PC-3 (cell line): ENCODE measurements around the gene N4BP2L2.

ENCODE experiments used
- EZH2 ChIP-seq: fragments of 300-600 bp; sonication (generic); IDR thresholded peaks from one replicate; pipeline ENCODE4 v1.6.1; 2017; ENCODE audit warnings: antibody characterized with exemption, mild to moderate bottlenecking, low read length; ENCODE audit not compliant: unreplicated experiment
- EZH2phosphoT487 ChIP-seq: fragments of 300-600 bp; sonication (generic); IDR thresholded peaks from 2 replicates; pipeline ENCODE4 v1.6.1; 2018; ENCODE audit warnings: mild to moderate bottlenecking, antibody characterized with exemption, low read length, borderline replicate concordance
- TF ChIP-seq, protein P1 (sequence below): fragments of 300-600 bp; sonication (generic); conservative IDR thresholded peaks from 2 replicates; pipeline ENCODE4 v1.5.1; 2017; ENCODE audit warnings: antibody characterized with exemption, low read depth, mild to moderate bottlenecking, low read length

DNA sequence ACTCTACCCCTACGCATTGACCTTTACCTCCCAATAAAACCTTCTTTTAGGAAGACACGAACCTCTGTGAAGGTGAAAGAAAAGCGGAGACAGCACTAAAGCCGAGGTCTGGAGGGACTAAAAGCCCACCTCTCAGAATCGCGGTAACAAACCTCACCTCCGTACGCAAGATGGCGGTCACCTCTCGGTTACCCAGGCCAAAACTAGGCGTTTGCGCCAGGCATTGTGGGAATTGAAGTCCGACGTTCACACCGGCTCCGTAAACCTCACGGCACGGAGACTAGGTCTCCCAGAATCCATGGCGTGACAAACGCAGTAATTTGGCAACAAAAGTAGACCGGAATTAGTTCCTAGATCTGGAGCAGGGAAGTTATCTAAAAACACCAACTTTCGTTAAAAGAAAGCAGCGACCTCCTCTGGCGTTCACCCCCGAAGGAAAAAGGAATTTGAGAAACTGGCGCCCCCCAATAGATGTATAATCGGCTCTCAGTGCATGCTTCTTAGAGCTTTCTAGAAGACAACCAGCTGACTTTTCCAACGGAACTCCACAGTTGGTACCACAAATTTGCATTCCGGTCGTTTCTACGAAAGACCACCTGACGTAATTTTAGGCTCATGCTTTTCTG lies at the start of gene N4BP2L2:
- no peak for TF ChIP-seq EZH2
- TF ChIP-seq, protein P1, sequence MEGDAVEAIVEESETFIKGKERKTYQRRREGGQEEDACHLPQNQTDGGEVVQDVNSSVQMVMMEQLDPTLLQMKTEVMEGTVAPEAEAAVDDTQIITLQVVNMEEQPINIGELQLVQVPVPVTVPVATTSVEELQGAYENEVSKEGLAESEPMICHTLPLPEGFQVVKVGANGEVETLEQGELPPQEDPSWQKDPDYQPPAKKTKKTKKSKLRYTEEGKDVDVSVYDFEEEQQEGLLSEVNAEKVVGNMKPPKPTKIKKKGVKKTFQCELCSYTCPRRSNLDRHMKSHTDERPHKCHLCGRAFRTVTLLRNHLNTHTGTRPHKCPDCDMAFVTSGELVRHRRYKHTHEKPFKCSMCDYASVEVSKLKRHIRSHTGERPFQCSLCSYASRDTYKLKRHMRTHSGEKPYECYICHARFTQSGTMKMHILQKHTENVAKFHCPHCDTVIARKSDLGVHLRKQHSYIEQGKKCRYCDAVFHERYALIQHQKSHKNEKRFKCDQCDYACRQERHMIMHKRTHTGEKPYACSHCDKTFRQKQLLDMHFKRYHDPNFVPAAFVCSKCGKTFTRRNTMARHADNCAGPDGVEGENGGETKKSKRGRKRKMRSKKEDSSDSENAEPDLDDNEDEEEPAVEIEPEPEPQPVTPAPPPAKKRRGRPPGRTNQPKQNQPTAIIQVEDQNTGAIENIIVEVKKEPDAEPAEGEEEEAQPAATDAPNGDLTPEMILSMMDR: peak; percentile 45; the same call in 1 of the 2 replicates
- no peak for TF ChIP-seq EZH2phosphoT487
